ENCODE results near the gene OPCML.

OPCML gene

DNA sequence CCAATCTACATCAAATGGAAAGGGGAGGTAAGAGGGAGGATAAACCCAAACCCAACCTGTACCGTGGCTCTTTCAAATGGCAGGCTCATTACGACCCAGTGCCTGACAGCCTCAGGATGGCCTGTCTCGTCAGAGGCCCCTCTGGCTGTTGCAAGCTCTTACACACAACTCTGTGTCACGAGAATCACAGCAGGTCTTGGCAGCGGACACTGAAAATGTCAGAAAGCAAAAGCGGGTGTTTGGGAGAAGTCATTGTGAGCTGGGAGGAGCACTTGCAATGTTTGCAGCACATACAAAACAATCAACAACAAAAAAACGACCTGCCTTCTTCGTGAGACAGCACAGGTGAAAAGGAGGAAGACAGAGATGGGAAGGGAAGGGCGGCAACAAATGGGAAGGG is 248.1 kb downstream of the OPCML start:
- DNase-seq (ENCODE audit: low spot score), result no peak

DNA sequence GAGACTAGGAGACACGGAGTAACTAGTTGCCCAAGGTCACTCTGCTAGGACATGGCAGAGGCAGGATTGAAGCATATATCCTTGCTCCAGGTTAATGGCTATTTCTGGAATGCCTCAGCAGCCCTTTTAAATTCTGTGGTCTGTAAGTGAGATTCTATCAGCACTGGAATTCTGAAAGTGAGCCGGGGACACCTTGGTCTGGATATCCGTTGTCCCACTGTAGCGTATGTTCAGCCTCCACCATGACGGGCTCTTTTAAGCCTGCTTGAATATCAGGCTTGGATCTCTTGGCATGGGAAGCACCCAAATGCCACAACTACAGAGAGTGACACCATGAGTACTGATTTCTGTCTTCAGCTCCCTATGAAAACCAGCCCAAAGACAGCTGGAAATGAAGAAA is 254.4 kb downstream of the OPCML start:
- no peak for DNase-seq (ENCODE audit: low spot score)

DNA sequence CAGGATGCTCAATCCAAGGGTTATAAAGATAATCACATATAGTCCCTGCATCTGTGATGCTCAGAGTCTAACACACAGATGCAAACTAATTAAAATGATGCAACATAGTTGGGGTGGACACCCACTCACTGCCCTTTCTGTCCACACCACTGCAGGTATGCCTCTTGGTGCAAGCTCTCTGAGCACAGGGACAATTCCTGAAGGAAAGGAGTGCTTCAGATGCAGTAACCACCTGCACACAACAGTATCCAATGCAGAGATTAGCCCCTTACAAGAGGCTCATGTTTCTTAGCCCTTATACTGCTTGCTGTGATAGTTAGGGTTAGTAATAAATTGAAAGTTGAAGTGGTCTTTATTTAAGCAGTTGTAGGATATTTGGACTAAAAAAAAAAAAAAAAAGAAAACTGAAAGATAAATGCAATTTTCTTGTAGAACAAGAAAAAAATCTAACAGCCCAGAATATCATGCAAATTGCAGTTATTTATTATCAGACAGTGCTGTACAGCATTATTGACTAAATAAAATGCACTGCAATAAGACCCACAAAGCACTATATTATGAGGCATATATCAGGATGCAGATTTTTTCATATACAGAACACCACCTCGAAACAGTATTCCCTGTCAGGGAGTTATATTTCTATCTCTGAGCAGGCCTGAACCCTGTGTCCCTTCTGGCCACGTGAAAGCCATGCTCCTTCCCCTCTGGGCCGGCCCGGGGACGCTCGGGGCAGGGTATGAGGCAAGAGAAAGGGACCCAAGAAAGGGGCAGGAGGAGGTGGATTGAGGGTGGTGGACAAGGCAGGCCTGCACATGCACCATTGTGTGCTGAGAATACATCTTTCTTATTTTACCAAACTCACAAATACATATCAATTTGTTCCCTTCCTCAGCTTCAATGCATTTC is 260.2 kb downstream of the OPCML start:
- DNase-seq (ENCODE audit: low spot score), result no peak

DNA sequence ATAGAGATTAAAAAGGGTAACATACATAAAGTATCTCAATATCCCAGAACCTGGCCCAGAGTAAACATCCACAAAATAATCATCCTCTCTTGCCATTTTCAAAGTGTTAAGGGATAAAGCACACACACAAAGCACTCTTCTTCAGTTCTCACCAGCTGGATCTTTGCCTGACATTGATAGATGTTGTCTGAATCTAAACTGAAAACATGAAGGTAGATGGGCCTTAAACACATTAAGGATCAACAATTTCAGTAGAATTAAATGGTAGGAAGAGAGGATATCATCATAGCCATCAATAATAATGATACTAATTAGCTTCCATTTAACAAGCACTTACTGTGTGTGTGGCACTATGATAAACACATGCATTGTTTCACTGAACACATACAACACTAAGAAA is 261.1 kb downstream of the OPCML start:
- no peak for DNase-seq (ENCODE audit: low spot score)

DNA sequence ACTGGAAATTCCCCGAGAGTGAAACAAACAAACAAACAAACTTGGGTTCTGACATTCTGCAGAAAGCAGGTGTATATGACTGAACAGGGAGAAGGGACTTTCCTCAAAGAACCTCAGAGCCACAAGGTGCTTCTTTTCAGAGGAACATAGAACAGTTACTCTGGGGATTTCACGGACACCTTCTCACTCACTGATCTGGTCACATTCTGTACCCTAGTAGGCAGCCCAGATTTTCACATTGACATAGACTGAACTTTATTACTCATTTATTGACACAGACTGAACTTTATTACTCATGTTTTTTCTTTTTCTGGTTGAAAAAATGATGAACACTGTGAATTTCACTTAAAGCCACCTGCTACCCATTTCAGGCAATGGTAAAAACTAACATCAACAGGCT is 263.0 kb downstream of the OPCML start:
- no peak for DNase-seq (ENCODE audit: low spot score)

DNA sequence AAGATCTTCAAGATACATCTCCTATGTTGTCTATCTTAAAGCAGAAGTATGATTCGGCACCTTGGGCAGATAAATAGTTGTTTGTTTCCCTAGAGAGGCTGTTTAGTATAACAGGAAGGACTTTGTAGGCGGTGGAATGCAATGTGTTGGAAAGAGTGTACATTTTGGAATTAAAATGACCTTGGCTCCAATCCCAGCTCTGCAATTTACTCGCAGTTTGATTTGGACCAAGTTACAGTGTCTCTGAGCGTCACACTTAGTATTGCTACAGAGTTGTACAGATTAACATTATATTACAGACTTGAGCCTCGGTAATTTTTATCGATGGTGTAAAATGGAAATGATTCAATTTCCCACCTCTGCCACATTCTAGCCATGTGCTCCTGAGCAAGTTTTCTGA is 265.3 kb downstream of the OPCML start:
- DNase-seq (ENCODE audit: low spot score), result no peak

DNA sequence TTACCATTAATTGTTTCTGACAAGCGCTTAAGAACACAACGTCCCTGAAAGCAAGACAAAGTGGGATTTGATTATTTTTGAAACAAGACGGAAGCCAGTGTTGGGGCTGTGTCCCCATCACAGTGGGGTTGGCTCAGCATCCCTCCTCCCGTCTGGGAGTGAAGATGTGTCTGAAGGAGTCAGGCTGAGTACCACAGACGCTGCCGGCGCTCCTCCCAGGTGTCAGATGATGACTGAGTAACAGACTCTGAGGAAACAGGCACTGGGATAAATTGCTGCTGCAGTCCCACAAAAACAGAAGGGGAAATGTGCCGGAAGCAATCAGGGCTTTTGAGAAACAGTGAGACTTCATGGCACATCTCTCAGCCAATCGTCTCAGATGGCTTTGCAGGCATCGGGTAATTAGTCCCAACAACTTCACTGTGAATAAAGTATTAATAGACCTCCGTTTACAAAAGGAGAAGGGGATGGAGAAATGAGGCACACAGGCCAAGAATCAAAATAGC is 266.7 kb downstream of the OPCML start:
- DNase-seq (ENCODE audit: low spot score), result no peak

DNA sequence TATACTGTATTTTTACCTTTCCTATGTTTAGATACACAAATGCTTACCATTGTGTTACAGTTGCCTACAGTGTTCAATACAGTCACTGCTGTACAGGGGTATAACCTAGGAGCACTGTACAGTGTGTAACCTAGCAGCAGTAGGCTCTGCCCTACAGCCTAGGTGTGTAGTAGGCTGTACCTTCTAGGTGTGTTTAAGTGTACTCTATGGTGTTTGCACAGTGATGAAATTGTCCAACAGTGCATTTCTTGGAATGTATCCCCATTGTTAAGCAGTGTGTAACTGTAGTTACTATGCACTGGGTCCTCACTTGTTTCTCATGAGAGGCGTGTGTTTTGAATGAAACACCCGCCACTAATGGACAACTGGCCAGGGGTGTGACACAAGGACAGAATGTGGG is 269.0 kb downstream of the OPCML start:
- no peak for DNase-seq (ENCODE audit: low spot score)

DNA sequence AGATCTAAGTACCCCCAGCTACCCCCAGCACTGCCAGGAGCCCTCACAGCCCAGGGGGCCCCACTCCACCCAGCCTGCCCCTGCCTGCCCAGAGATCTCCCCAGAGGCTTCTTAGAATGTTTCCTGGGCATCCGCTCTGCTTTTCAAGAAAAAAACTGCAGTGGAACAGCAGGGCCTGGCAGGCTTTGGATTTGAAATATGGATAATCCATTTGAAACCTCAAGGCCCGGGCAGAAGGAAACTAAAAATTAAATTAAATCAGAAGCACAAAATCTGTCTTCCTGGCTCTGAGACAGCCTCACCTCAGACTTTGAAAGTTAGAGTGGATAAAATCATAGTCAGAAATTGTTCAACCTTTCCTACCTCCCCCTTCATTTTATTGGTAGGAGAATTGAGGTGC is 273.6 kb downstream of the OPCML start:
- DNase-seq (ENCODE audit: low spot score), result no peak

DNA sequence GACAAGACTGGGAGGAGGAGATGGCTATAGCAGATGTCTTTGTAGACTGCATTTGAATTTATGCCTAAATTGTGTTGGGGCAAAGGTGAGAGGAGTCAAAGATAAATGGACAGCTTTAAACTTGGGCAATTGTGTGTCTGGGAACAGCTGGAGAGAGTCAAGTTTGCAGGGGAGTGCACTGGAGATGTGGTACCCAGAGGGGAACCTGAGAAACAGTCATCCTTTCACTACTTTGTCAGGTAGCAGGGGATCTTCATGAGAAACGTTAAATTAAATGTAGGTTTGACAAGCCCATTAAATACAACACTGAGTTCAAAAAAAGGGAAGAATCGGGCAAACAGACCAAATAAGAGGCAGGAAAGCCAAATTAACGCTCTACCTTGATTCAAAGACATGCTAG is 277.7 kb downstream of the OPCML start:
- no peak for DNase-seq (ENCODE audit: low spot score)

DNA sequence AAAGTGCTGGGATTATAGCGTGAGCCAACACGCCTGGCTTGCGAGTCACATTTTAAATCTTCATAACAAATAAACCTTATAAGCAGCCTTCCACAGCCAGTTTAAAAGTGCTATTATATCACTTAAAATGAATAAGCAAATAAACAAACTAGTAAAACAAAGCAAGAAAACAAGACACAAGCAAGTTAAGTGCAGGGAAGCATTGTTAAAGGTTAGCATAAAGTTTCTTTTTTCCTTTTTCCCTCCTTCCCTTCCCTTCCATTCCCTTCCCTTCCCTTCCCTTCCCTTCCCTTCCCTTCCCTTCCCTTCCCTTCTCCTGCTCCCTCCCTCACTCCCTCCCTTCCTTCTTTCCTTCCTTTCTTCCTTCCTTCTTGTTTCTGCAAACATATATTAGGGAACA is 278.7 kb downstream of the OPCML start:
- no peak for DNase-seq (ENCODE audit: low spot score)

DNA sequence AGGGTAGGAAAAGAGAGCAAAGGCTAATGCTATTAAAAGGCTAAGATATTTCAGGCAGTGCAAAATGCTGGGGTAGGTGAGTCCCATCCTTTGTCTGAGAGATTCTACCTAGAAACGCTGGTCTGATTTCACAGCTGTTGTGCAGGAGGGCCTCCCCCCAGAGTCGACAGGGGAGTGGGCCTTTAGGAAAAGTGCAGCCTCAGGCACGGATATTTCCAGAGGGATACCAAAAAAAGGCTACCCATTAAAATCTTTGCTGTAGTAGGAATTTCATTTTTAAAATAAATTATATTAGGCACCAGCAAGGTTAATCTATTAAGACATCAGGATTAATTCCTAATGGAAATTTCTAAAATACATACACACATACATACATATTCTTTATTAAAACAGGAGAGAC is 280.5 kb downstream of the OPCML start:
- no peak for DNase-seq (ENCODE audit: low spot score)

DNA sequence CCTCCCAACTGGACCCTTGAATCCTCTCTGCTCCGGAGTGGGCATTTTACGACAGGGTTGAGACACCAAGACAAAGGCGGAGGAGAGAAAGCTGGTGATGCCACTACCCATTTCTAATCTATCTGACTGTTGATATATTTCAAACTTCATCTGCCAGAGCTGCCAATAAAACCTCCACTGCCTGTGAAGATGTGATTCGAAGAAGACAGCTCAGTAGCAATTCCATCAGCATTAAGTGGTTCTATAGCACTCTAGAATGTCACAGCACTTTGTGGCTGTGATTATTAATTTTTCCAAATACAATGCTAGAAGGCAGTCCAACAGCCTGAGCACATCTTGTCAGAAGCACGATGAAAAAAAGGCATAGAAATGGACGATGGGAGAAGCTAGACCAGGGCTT is 282.8 kb downstream of the OPCML start:
- DNase-seq (ENCODE audit: low spot score), result no peak

DNA sequence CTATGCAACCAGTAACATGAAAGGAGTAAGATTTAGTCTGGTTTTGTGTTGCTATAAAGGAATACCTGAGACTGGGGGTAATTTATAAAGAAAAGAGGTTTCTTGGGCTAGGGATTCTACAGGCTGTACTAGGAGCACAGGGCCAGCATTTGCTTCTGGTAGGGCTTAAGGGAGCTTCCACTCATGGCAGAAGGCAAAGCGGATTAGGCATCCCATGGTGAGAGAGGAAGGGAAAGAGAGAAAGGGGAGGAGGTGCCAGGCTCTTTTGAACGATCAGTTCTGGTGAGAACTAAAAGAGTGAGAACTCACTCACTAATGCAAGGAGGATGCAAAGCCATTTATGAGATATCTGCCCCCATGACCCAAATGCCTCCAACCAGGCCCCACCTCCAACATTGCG is 283.2 kb downstream of the OPCML start:
- no peak for DNase-seq (ENCODE audit: low spot score)

DNA sequence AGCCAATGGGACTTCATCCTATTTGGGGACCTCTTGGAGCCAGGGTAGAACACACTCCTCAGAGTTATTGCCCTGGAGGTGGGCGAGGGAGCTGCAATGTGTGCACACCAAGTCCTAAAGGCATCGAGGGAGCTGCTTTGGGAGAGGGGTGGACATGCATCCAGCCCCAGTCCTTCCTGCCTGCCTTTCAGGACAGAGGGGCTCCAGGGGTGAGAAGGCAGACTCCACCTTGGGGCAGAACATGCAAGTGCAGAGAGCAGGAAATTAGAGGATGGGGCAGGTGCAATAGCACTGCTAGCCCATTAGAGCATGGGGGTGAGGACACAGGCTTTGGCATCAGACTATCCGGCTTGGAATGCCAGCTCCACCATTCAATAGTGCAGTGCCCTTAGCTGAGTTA is 288.5 kb downstream of the OPCML start:
- no peak for DNase-seq (ENCODE audit: low spot score)

DNA sequence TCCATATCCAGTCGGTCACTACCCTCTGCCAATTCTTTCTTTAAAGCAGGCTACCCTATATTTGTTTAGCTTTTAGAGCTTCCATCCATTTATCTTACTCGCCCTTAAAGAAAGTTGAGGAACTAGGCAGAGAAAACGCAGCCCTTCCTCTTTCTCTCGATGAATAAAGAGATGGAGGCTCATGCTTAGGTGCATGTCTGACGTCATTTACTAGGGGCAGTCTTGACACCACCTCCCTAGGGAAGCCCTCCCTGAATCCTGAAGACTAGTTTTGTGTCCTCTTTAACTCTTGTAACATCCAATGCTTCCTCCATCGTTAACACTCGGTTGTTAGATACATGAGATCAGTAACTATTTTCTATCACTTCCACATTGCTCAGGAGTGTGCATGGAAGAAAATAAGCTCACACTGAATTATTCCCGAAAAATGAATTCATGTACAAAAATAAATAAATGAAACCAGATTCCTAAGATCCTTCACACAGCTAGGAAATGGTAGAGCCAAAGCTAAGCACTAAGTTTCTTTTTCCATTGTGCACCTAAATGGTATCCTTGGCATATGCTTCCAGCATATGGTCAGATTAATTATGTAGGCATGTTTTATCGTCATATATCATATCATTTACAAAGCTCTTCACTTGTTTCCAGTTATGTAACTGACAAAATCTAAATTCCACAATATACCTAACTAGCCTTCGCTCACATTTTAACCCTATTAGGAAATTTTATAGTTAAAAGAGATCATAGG is 291.2 kb downstream of the OPCML start:
- DNase-seq (ENCODE audit: low spot score), result no peak

DNA sequence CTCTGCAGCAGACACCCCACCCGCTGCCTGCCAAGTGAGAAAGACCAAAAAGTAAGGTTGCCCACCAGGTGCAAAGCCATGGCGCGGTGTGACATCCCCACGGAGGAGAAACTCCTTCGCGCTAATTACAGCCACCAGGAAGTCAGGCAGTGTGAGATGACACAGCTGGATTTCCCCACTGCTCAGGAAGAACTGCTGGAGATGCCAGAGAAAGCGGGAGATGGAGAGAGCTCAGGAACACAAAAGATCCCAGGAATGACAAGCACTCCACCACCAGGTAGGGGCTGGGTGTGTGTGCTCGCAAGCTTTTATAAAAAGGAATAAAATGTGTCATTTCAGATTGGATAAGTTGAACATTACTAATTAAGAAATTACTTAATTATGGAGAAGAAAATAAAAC is 292.7 kb downstream of the OPCML start:
- no peak for DNase-seq (ENCODE audit: low spot score)

DNA sequence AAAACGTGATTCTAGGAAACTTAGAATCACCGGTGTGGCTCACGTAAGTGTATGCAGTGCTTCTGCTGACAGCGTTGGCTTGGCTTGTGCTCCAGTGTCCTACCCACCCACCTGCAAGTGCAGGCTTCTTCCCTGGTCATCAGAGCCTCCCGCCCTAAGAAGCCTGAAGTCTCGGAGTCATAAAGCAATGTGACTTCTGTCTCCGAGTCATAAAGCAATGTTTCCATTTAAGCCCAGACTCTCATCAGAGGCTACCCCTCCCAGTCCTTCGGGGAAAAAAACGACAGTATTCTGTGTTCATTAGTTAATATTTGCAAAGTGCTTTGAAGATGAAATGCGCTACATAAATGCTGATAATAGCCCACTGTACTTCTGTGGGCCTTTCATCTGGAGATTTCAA is 293.8 kb downstream of the OPCML start:
- DNase-seq (ENCODE audit: low spot score), result no peak

DNA sequence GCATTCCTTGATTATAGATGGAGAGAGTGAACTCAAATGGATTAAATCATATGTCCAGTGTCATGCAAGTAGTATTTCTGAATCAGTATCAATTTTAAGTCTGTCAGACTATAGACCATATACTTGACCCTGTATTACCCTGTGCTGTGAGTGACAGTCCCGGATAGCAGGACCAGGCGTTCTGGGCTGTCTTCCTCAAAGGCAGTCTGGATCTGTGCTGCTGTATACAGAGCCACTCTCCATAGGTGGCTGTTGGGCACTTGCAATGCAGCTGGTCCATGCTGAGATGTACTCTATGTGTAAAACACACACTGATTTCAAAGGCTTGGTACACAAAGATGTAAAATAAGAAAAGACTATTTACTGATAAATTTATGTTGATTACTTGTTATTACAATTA is 294.3 kb downstream of the OPCML start:
- DNase-seq (ENCODE audit: low spot score), result no peak

DNA sequence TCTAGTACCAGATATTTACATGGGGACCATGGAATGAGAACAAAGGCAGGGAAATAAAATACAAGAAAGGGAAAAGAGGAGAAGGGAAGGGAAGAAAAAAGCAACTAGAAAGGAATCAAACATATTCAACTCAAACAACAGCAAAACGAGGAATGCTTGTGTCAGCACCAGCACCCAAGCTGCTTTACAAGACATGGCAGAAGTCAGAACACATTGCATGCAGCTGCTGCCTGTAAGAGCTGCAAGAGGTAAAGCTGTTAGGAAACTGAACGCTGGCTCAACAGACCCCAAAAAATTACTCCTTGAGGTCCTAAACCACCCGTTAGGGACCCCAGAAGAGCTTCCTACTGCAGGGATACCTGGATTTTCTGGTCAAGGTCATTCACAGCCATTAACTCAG is 296.9 kb downstream of the OPCML start:
- no peak for DNase-seq (ENCODE audit: low spot score)

DNA sequence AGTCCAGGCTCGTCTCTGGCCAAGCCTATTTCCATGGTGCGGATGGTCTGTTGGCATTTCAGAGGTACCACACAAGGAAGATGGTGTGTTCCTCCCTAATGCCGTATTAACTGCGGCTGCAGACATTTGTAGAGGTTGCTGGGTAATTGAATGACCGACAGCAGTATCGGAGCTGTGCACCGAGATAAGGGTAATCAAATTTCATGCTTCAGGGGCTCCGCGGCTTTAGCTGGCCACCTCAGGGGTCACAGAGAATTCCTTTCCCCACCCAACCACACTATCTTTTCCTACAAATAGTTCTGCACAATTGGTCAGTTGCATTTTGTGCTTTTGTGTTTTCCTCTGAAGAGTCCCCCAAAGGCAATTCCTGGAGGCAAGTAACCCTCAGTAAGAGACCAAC is 297.4 kb downstream of the OPCML start:
- no peak for DNase-seq (ENCODE audit: low spot score)

DNA sequence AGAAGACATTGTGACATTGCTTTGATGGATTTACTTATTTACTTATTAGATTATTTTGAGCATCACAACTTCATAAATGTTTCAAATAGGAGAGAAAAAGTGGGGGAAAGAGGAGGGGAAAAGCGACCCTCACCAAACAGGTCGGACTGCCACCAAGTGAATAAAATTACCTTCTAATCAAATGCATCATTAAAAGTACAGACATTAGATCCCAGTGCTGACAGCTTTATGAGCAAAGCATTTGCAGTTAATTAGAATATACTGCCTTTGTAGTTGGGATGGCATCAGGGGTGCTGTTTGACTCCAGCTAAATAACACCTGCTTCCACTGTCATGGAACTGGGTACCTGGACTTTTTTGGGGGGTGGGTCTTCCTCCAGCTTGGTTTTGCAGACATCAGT is 299.6 kb downstream of the OPCML start:
- DNase-seq (ENCODE audit: low spot score), result no peak

DNA sequence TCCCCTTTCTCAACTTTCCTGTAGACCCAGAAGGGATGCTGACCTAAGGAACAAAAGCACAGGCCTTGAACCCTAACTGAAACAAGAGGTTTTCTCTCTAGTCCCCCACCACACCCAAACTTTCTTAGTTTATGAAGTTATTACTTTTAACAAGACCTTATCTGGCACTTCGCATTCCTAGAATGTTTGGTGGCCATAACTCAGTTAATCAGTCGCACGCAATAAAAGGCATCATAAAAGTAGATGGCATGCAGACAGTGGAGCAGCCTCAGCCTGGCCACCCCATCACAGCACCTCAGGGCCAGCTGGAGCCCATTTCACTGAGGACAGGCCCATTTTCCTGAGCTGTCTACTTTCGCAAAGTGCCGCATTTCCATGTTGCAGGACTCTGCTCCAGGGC is 301.9 kb downstream of the OPCML start:
- DNase-seq (ENCODE audit: low spot score), result no peak

All from HuH-7 (cell line).